Fibroblast of skin of left biceps (primary cell): Measurements from ENCODE around the gene IQGAP1.
"Not testable (repeated sequence)": the region's sequence is repeated elsewhere in the genome, so short reads cannot be mapped to it uniquely, and the experiment has no call there.

Experiments
- DNase-seq, 2 experiments: peaks; one replicate each; pipeline ENCODE4 v3.0.0-alpha.2; 2013; ENCODE audit warnings: low read depth in 2 of 2

Gene IQGAP1

GRCh38 chr15:90489514-90489913 lies 101.5 kb downstream of the IQGAP1 start:
- DNase-seq, result no peak

GRCh38 chr15:90489944-90490343 lies 101.9 kb downstream of the IQGAP1 start:
- DNase-seq, result no peak

- no peak for DNase-seq
Observed at GRCh38 chr15:90493647-90494046, 105.6 kb downstream of the IQGAP1 start.

GRCh38 chr15:90495067-90495466 lies 107.0 kb downstream of the IQGAP1 start:
- DNase-seq, result no peak

GRCh38 chr15:90496791-90497190 lies 108.7 kb downstream of the IQGAP1 start:
- no peak for DNase-seq

- DNase-seq, result no peak
Observed at GRCh38 chr15:90497376-90497775, 109.3 kb downstream of the IQGAP1 start.

GRCh38 chr15:90497912-90498311 lies 109.9 kb downstream of the IQGAP1 start:
- no peak for DNase-seq

- no peak for DNase-seq
Observed at GRCh38 chr15:90500171-90500570, 112.1 kb downstream of the IQGAP1 start.

GRCh38 chr15:90501898-90502297 lies 113.9 kb downstream of the IQGAP1 start:
- no peak for DNase-seq

- DNase-seq, result not testable (repeated sequence)
Observed at GRCh38 chr15:90510781-90511180, 122.7 kb downstream of the IQGAP1 start.

GRCh38 chr15:90511211-90511618 lies 123.2 kb downstream of the IQGAP1 start:
- DNase-seq, result not testable (repeated sequence)

GRCh38 chr15:90512276-90512675 lies 124.2 kb downstream of the IQGAP1 start:
- no peak for DNase-seq

GRCh38 chr15:90512981-90513380 lies 124.9 kb downstream of the IQGAP1 start:
- no peak for DNase-seq

GRCh38 chr15:90513448-90513847 lies 125.4 kb downstream of the IQGAP1 start:
- DNase-seq, result no peak

- not testable (repeated sequence) for DNase-seq
Observed at GRCh38 chr15:90513893-90514292, 125.9 kb downstream of the IQGAP1 start.

GRCh38 chr15:90519688-90520087 lies 131.6 kb downstream of the IQGAP1 start:
- DNase-seq, result peak; percentile 21 to 31

GRCh38 chr15:90520365-90520764 lies 132.3 kb downstream of the IQGAP1 start:
- no peak for DNase-seq

- no peak for DNase-seq
Observed at GRCh38 chr15:90523373-90523772, 135.3 kb downstream of the IQGAP1 start.

GRCh38 chr15:90524018-90524803 lies 136.2 kb downstream of the IQGAP1 start:
- DNase-seq, result not testable (repeated sequence)

GRCh38 chr15:90529011-90529370 lies 140.9 kb downstream of the IQGAP1 start:
- no peak for DNase-seq

- DNase-seq, result no peak
Observed at GRCh38 chr15:90529371-90530249, 141.6 kb downstream of the IQGAP1 start, which contains the start of gene CRTC3. CRTC3 (plus strand) TSS chr15:90529923; CDS start chr15:90530072, 149 bp downstream.

- no peak for DNase-seq
Observed at GRCh38 chr15:90530250-90531051, 142.4 kb downstream of the IQGAP1 start.
